GM21367 (cell line): ENCODE measurements around the gene MYH16.
"Not testable (repeated sequence)": the region's sequence is repeated elsewhere in the genome, so short reads cannot be mapped to it uniquely, and the experiment has no call there.

Experiments
- ATAC-seq: cut with Tn5 transposase; IDR thresholded peaks from one replicate; pipeline ENCODE4 v1.9.1; 2021; ENCODE audit not compliant: unreplicated experiment

MYH16 gene

GRCh38 chr7:99350641-99351040 lies 78.0 kb downstream of the MYH16 start:
- ATAC-seq: not testable (repeated sequence)

GRCh38 chr7:99352247-99352646 lies 79.6 kb downstream of the MYH16 start:
- ATAC-seq: no peak

- ATAC-seq: no peak
These were observed 82.5 kb downstream of the MYH16 start for GRCh38 chr7:99355098-99355497.

GRCh38 chr7:99357701-99358490 lies 85.3 kb downstream of the MYH16 start:
- ATAC-seq: no peak

GRCh38 chr7:99358521-99358920 lies 85.9 kb downstream of the MYH16 start:
- ATAC-seq: not testable (repeated sequence)

GRCh38 chr7:99359465-99360154 lies 87.0 kb downstream of the MYH16 start:
- ATAC-seq: no peak
